ENCODE results near the gene CPSF7.

CPSF7 gene

GRCh38 chr11:61353131-61354067 is 76.4 kb downstream of the CPSF7 start:
- FAIRE-seq: no peak

Measured in A204.1 (cell line).